GM19438 (cell line): Measurements from ENCODE around the gene ITGB1.
"Not testable (repeated sequence)": the region's sequence is repeated elsewhere in the genome, so short reads cannot be mapped to it uniquely, and the experiment has no call there.

Source experiments
- ATAC-seq: cut with Tn5 transposase; IDR thresholded peaks from one replicate; pipeline ENCODE4 v1.9.1; 2021; ENCODE audit warnings: low read depth; ENCODE audit not compliant: unreplicated experiment

The ITGB1 gene

GRCh38 chr10:32895200-32895968, 62.6 kb downstream of the ITGB1 start:
- ATAC-seq: not testable (repeated sequence)

- ATAC-seq: no peak
These were observed 63.9 kb downstream of the ITGB1 start for GRCh38 chr10:32893916-32894664.

DNA sequence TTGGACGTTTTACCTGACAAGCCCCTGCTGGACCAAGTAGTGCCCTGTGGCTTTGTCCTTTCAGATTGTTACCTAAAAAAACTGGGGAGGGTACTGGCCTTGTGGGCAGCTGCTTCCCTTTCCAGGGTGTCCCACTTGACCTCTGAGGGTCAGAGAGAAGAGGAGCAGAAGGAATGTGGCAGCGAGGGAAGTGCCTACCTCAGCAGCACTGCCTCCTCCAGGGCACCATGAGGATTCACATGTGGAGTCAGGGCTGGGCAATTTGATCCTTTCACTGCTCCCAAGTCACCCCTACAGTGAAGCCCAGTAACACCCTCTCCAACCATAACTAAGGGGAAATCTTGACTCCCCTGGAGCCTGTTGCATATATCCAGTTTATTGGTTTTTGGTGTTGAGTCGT, 64.6 kb downstream of the ITGB1 start:
- ATAC-seq: no peak

GRCh38 chr10:32891261-32891660, 66.8 kb downstream of the ITGB1 start:
- ATAC-seq: no peak

- no peak for ATAC-seq
These were observed 67.6 kb downstream of the ITGB1 start for GRCh38 chr10:32890444-32890843.

- no peak for ATAC-seq
These were observed 68.3 kb downstream of the ITGB1 start for GRCh38 chr10:32889631-32890212.

DNA sequence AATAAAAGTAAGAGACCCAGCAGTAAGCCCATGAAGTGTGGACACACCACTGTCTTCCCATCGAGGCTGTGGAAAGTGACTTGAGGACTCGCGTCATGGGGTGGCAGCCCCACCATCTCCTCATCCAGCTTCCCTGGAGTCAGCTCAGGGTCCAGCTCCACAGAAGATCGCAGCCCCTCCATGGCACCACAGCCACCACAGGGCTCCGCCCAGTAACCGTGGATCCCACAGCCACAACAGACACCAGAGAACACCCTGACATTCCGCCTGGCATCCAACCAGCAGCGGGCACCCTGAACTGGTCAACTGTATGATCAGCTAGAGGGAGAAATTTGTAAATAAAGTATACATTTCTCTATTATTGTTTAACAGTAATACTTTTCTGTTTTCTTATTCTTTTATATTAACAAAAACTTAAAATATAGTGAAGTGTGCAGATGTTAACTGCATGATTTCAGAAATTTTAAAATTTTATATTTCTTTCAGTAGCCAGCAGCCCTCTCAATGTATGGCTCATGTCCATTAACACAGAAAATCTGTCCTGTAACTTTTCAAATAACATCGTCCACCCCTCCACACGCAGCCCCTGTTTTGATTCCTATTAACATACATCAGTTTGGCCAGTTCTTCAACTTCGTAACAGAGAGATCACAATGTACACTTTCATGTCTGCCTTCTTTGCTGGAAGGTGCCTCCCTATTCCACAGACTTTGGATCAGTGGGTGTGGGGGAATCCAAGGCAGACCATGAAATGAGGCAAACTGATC, 69.7 kb downstream of the ITGB1 start:
- no peak for ATAC-seq

DNA sequence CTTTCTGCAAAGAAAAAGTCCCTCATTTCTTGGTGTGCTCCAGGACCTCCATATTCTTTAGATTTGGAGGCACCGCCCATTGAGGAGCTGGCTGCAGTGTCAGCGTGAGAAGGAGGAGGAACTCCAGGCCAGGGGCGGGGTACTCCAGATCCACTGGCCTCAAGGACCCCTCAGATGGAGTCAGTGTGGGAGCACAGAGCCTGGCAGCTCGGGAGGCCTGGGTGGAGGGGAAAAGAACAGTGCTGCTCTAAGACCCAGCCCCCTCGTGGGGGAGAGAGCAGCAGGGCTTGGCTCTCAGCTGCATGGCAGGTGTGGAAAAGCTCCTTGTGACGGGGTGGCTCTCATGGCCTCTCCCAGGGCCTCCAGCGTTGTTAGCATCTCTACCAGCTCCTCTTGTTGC, 70.5 kb downstream of the ITGB1 start:
- no peak for ATAC-seq

GRCh38 chr10:32882076-32882475, 76.0 kb downstream of the ITGB1 start:
- ATAC-seq: no peak

DNA sequence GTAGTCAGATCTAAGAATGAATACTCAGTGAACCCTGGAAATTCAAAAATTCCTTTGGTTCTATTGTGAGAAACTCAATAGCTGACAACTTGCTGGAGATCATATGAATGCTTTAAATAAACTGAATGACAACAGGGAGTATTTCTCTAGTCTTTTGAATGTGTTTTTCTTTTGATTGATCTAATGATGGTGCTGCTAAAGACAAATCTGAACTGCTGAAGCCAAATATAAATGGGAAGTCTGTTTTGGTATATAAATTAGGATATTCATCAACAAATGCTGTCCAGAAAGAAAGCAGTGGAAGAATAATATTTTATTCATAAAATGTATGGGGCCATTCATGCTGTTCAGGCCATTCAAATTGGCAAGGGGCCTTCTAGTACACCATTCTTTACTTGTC, 79.4 kb downstream of the ITGB1 start:
- no peak for ATAC-seq

- no peak for ATAC-seq
These were observed 80.1 kb downstream of the ITGB1 start for GRCh38 chr10:32877915-32878314.

DNA sequence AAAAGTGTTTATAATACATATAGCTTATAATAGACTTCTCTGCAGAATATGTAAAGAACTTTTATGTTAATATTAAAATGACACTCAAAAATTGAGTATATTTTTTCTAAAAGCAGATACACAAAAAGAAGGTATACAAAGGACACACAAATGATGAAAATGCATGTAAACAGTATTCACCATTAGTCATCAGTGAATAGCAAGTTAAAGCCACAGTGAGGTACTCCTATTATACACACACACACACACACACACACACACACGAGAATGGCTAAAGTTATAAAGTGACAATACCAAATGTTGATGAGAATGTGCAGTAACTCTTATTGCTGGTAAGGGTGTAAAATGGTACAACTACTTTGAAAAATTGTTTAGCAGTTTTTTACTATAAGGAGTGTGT, 92.9 kb downstream of the ITGB1 start:
- ATAC-seq: no peak

GRCh38 chr10:32854435-32854834, 103.6 kb downstream of the ITGB1 start:
- ATAC-seq: no peak

DNA sequence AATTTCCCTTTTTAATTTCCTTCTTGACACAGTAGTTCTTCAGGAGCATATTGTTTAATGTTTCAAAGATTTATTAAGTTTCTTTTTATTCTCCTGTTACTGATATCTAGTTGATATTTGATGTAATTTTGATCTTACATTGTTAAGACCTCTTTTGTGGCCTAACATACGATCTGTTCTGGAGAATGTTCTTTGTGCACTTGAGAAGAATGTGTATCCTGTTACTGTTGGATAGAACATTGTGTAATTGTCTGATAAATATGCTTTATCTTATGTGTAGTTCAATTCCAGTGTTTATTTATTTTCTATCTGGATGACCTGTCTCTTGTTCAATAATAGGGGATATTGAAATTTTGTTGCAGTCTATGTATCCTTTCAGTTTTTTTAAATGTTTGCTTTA, 106.7 kb downstream of the ITGB1 start:
- ATAC-seq: no peak
